SK-N-SH treated with all-trans-retinoic acid at 6 μM for 48 hours (cell line): ENCODE data around the gene CLP1.
"Not testable (repeated sequence)": the region's sequence is repeated elsewhere in the genome, so short reads cannot be mapped to it uniquely, and the experiment has no call there.

Experiments
- ATAC-seq: fragments of 200-7000 bp; cut with Tn5 transposase; 3 replicates; pipeline ENCODE4 v1.9.1; 2020; ENCODE audit warnings: mild to moderate bottlenecking, moderate library complexity
- ARNTL ChIP-seq: fragments of 450-650 bp; formaldehyde crosslinking; IDR thresholded peaks from 2 replicates; pipeline ENCODE4 v1.5.0; 2020; ENCODE audit warnings: low read depth, mild to moderate bottlenecking, moderate library complexity, borderline replicate concordance
- BACH2 ChIP-seq: fragments of 250-450 bp; sonication (Bioruptor Pico); IDR thresholded peaks from 2 replicates; pipeline ENCODE4 v1.9.0; 2021; ENCODE audit warnings: mild to moderate bottlenecking, borderline replicate concordance
- CREB5 ChIP-seq: fragments of 250-450 bp; sonication (Bioruptor Pico); IDR thresholded peaks from 2 replicates; pipeline ENCODE4 v1.5.1; 2020; ENCODE audit warnings: low read depth, mild to moderate bottlenecking, moderate library complexity
- CSDC2 ChIP-seq: fragments of 250-450 bp; sonication (Bioruptor Pico); IDR thresholded peaks from 2 replicates; pipeline ENCODE4 v1.5.0; 2020; ENCODE audit warnings: mild to moderate bottlenecking, moderate library complexity
- CSRNP3 ChIP-seq: fragments of 250-450 bp; sonication (Bioruptor Pico); IDR thresholded peaks from 2 replicates; pipeline ENCODE4 v1.5.1; 2021; ENCODE audit warnings: mild to moderate bottlenecking, moderate library complexity
- ESRRG ChIP-seq: fragments of 250-450 bp; sonication (Bioruptor Pico); IDR thresholded peaks from 2 replicates; pipeline ENCODE4 v1.6.1; 2021; ENCODE audit warnings: mild to moderate bottlenecking
- GLIS3 ChIP-seq: fragments of 250-450 bp; sonication (Bioruptor Pico); IDR thresholded peaks from 2 replicates; pipeline ENCODE4 v1.5.0; 2020; ENCODE audit warnings: mild to moderate bottlenecking, moderate library complexity
- ISL1 ChIP-seq: fragments of 250-450 bp; sonication (Bioruptor Pico); IDR thresholded peaks from 2 replicates; pipeline ENCODE4 v2.1.2; 2022; ENCODE audit warnings: mild to moderate bottlenecking, moderate library complexity
- OSR1 ChIP-seq: fragments of 250-450 bp; sonication (Bioruptor Pico); IDR thresholded peaks from 2 replicates; pipeline ENCODE4 v1.8.0; 2022; ENCODE audit warnings: moderate library complexity, mild to moderate bottlenecking, inconsistent platforms
- PATZ1 ChIP-seq: fragments of 250-450 bp; sonication (Bioruptor Pico); IDR thresholded peaks from 2 replicates; pipeline ENCODE4 v1.8.0; 2020; ENCODE audit warnings: mild to moderate bottlenecking, moderate library complexity, borderline replicate concordance
- POU6F1 ChIP-seq: fragments of 250-450 bp; sonication (Bioruptor Pico); IDR thresholded peaks from 2 replicates; pipeline ENCODE4 v1.8.0; 2021; ENCODE audit warnings: low read depth, mild to moderate bottlenecking, moderate library complexity, borderline replicate concordance
- PPARA ChIP-seq: fragments of 250-450 bp; sonication (Bioruptor Pico); IDR thresholded peaks from 2 replicates; pipeline ENCODE4 v1.5.0; 2020; ENCODE audit warnings: mild to moderate bottlenecking, borderline replicate concordance
- RARB ChIP-seq: fragments of 250-450 bp; sonication (Bioruptor Pico); IDR thresholded peaks from 2 replicates; pipeline ENCODE4 v1.8.0; 2021; ENCODE audit warnings: mild to moderate bottlenecking, moderate library complexity
- SNAI2 ChIP-seq: fragments of 250-450 bp; sonication (Bioruptor Pico); IDR thresholded peaks from 2 replicates; pipeline ENCODE4 v1.5.0; 2020; ENCODE audit warnings: mild to moderate bottlenecking, moderate library complexity
- TCF4 ChIP-seq: fragments of 250-450 bp; sonication (Bioruptor Pico); IDR thresholded peaks from 2 replicates; pipeline ENCODE4 v1.8.0; 2021; ENCODE audit warnings: mild to moderate bottlenecking, moderate library complexity, borderline replicate concordance
- TOX ChIP-seq: fragments of 250-450 bp; sonication (Bioruptor Pico); IDR thresholded peaks from 2 replicates; pipeline ENCODE4 v1.8.0; 2021; ENCODE audit warnings: mild to moderate bottlenecking, moderate library complexity, borderline replicate concordance
- TSHZ2 ChIP-seq: fragments of 250-450 bp; sonication (Bioruptor Pico); IDR thresholded peaks from 2 replicates; pipeline ENCODE4 v1.5.0; 2020; ENCODE audit warnings: mild to moderate bottlenecking, moderate library complexity
- ZC3H10 ChIP-seq: fragments of 250-450 bp; sonication (Bioruptor Pico); IDR thresholded peaks from 2 replicates; pipeline ENCODE4 v1.5.1; 2021; ENCODE audit warnings: mild to moderate bottlenecking, moderate library complexity
- ZFP3 ChIP-seq: fragments of 250-450 bp; sonication (Bioruptor Pico); IDR thresholded peaks from 2 replicates; pipeline ENCODE4 v1.5.0; 2020; ENCODE audit warnings: mild to moderate bottlenecking, moderate library complexity
- ZNF565 ChIP-seq: fragments of 450-650 bp; formaldehyde crosslinking; conservative IDR thresholded peaks from 2 replicates; pipeline ENCODE4 v1.5.0; 2020; ENCODE audit warnings: low read depth, mild to moderate bottlenecking, moderate library complexity
- ZNF70 ChIP-seq: fragments of 450-650 bp; formaldehyde crosslinking; IDR thresholded peaks from 2 replicates; pipeline ENCODE4 v1.5.0; 2020; ENCODE audit warnings: mild to moderate bottlenecking, moderate library complexity
- ZNF8 ChIP-seq: fragments of 450-650 bp; formaldehyde crosslinking; IDR thresholded peaks from 2 replicates; pipeline ENCODE4 v1.5.0; 2020; ENCODE audit warnings: mild to moderate bottlenecking, moderate library complexity

CLP1 gene

GRCh38 chr11:57681168-57681567 is 23.6 kb downstream of the CLP1 start:
- ATAC-seq, result no peak

GRCh38 chr11:57690474-57690873 is 32.9 kb downstream of the CLP1 start:
- not testable (repeated sequence) for ATAC-seq

More at GRCh38 chr11:57681168-57681567, 23.6 kb downstream of the CLP1 start:
- no peak for TF ChIP-seq ARNTL
- no peak for TF ChIP-seq POU6F1 (CRISPR knock-in tag)
- no peak for TF ChIP-seq TSHZ2
- no peak for TF ChIP-seq RARB (CRISPR knock-in tag)
- TF ChIP-seq ZFP3 (CRISPR knock-in tag), result no peak
- TF ChIP-seq CSDC2, result no peak
- TF ChIP-seq ZNF8 (CRISPR knock-in tag), result no peak
- no peak for TF ChIP-seq SNAI2 (CRISPR knock-in tag)
- TF ChIP-seq ZNF565 (CRISPR knock-in tag), result no peak
- no peak for TF ChIP-seq ESRRG (CRISPR knock-in tag)
- TF ChIP-seq PATZ1 (CRISPR knock-in tag), result no peak
- TF ChIP-seq ZC3H10 (CRISPR knock-in tag), result no peak
- no peak for TF ChIP-seq PPARA (CRISPR knock-in tag)
- no peak for TF ChIP-seq CREB5 (CRISPR knock-in tag)
- no peak for TF ChIP-seq TOX (CRISPR knock-in tag)
- no peak for TF ChIP-seq GLIS3 (CRISPR knock-in tag)
- no peak for TF ChIP-seq BACH2 (CRISPR knock-in tag)
- no peak for TF ChIP-seq OSR1 (CRISPR knock-in tag)

- no peak; the same call in 2 of the 3 replicates for ATAC-seq
- TF ChIP-seq ZNF8 (CRISPR knock-in tag), result no peak
- no peak for TF ChIP-seq ZNF70 (CRISPR knock-in tag)
- no peak for TF ChIP-seq CSRNP3 (CRISPR knock-in tag)
- no peak for TF ChIP-seq SNAI2 (CRISPR knock-in tag)
- TF ChIP-seq ISL1 (CRISPR knock-in tag), result no peak
- no peak for TF ChIP-seq ZC3H10 (CRISPR knock-in tag)
- no peak for TF ChIP-seq TSHZ2
- no peak for TF ChIP-seq PPARA (CRISPR knock-in tag)
- TF ChIP-seq CREB5 (CRISPR knock-in tag), result no peak
- TF ChIP-seq OSR1 (CRISPR knock-in tag), result no peak
- TF ChIP-seq RARB (CRISPR knock-in tag), result no peak
- TF ChIP-seq ESRRG (CRISPR knock-in tag), result no peak
- no peak for TF ChIP-seq ARNTL
- no peak for TF ChIP-seq PATZ1 (CRISPR knock-in tag)
- TF ChIP-seq TCF4 (CRISPR knock-in tag), result no peak
- TF ChIP-seq ZNF565 (CRISPR knock-in tag), result no peak
These were observed 41.3 kb downstream of the CLP1 start for GRCh38 chr11:57698843-57699365.
